NCI-H1694 (cell line): Measurements from ENCODE around the gene TNNI3.
"Not testable (repeated sequence)": the region's sequence is repeated elsewhere in the genome, so short reads cannot be mapped to it uniquely, and the experiment has no call there.

ENCODE experiments used
- DNase-seq: peaks from one replicate; lab custom pipeline; 2025; lab: John Stamatoyannopoulos, UW

The TNNI3 gene

GRCh38 chr19:55112777-55113569 is 44.6 kb downstream of the TNNI3 start:
- no peak for DNase-seq

- DNase-seq: no peak
Measured at GRCh38 chr19:55112246-55112776, 45.2 kb downstream of the TNNI3 start.

GRCh38 chr19:55111238-55111831 is 46.2 kb downstream of the TNNI3 start:
- DNase-seq: no peak

- no peak for DNase-seq
Measured at GRCh38 chr19:55109527-55110291, 47.8 kb downstream of the TNNI3 start.

- not testable (repeated sequence) for DNase-seq
Measured at GRCh38 chr19:55107252-55107651, 50.3 kb downstream of the TNNI3 start.

GRCh38 chr19:55106591-55106990 is 50.9 kb downstream of the TNNI3 start:
- no peak for DNase-seq

GRCh38 chr19:55105237-55105636 is 52.3 kb downstream of the TNNI3 start:
- no peak for DNase-seq

GRCh38 chr19:55103190-55103589 is 54.3 kb downstream of the TNNI3 start:
- no peak for DNase-seq
